ENCODE measurements around the gene SH3RF1.
"Not testable (repeated sequence)": the region's sequence is repeated elsewhere in the genome, so short reads cannot be mapped to it uniquely, and the experiment has no call there.

SH3RF1 gene

GRCh38 chr4:169270810-169271691 is at the start of gene SH3RF1:
SH3RF1 (minus strand) TSS chr4:169270956; CDS start chr4:169269212, 1,744 bp downstream.
- DNase-seq: no peak

- no peak for DNase-seq
Observed at GRCh38 chr4:169315530-169316343, 45.0 kb upstream of the SH3RF1 start.

GRCh38 chr4:169314906-169315305 is 44.1 kb upstream of the SH3RF1 start:
- no peak for DNase-seq

- no peak for DNase-seq
Observed at GRCh38 chr4:169313732-169314131, 43.0 kb upstream of the SH3RF1 start.

- no peak for DNase-seq
Observed at GRCh38 chr4:169312690-169313422, 42.1 kb upstream of the SH3RF1 start.

GRCh38 chr4:169311643-169312365 is 41.0 kb upstream of the SH3RF1 start:
- no peak for DNase-seq

- DNase-seq: no peak
Observed at GRCh38 chr4:169309326-169309967, 38.7 kb upstream of the SH3RF1 start.

- DNase-seq: no peak
Observed at GRCh38 chr4:169307576-169307975, 36.8 kb upstream of the SH3RF1 start.

GRCh38 chr4:169305651-169306050 is 34.9 kb upstream of the SH3RF1 start:
- DNase-seq: no peak

GRCh38 chr4:169305173-169305572 is 34.4 kb upstream of the SH3RF1 start:
- DNase-seq: no peak

- no peak for DNase-seq
Observed at GRCh38 chr4:169295822-169296221, 25.1 kb upstream of the SH3RF1 start.

- no peak for DNase-seq
Observed at GRCh38 chr4:169293343-169294176, 22.8 kb upstream of the SH3RF1 start.

GRCh38 chr4:169287983-169288382 is 17.2 kb upstream of the SH3RF1 start:
- DNase-seq: not testable (repeated sequence)

GRCh38 chr4:169286562-169287301 is 16.0 kb upstream of the SH3RF1 start:
- no peak for DNase-seq

- no peak for DNase-seq
Observed at GRCh38 chr4:169283114-169283509, 12.4 kb upstream of the SH3RF1 start.

GRCh38 chr4:169282429-169283113 is 11.8 kb upstream of the SH3RF1 start:
- DNase-seq: no peak

GRCh38 chr4:169279108-169279507 is 8.4 kb upstream of the SH3RF1 start:
- DNase-seq: no peak

GRCh38 chr4:169278624-169279023 is 7.9 kb upstream of the SH3RF1 start:
- DNase-seq: no peak

- DNase-seq: not testable (repeated sequence)
Observed at GRCh38 chr4:169277838-169278237, 7.1 kb upstream of the SH3RF1 start.

GRCh38 chr4:169275180-169275579 is 4.4 kb upstream of the SH3RF1 start:
- DNase-seq: no peak

Measured in activated CD4-positive, alpha-beta T cell treated with anti-CD3 and anti-CD28 coated beads for 1 hour (primary cell).